ENCODE results near the gene PBX1. TPM values are rescaled to one million over a fixed set of nuclear protein-coding genes. Genes with fewer than 3 reads are reported as not detected.

The PBX1 gene
- total and polyA plus RNA-seq, 10 of the 15 experiments (the other 5 are each of a cell fraction or from before 2014, with no cell fraction given): 0.05 to 0.28 (median 0.11) TPM; not detected in 5

DNA sequence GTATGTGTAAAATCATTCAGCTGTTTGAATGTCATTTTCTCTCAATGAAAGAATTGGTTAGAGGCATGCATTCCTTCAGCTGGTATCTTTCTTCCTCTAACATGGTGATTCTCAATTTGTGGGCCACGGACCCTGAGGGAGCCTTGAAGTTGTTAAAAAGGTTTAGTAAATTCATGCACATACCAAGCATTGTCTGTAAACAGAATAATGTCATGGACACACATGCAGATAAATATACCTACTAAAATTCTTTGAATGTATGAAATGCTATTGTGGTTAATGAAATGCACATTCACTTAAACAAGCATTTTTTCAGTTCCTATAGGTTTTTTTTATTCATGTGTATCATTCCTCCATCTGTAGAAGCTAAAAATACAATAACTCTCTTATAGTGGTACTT, 65.4 kb downstream of the PBX1 start:
- Histone ChIP-seq H3K4me2 (ENCODE audit: control insufficient read depth, insufficient read depth) (no peak overlapping the region), H3K27ac (ENCODE audit: control insufficient read depth, insufficient read depth) (no peak overlapping the region), H3K4me3 (no peak overlapping the region), H3K9me3 (replicated peaks; ENCODE audit: control insufficient read depth, insufficient read depth, low read length) (no peaks in the 10 kb centered on the region), H3K79me2 (ENCODE audit: control insufficient read depth, insufficient read depth, low read length) (no peaks in the 10 kb centered on the region), H3K9ac (ENCODE audit: control insufficient read depth, insufficient read depth, low read length) (no peak overlapping the region), H3K27me3 (replicated peaks in 1 of 2; ENCODE audit: control insufficient read depth in 2 of 2, insufficient read depth in 2 of 2, low read length in 1 of 2) (no peaks in the 10 kb centered on the region), H3K4me1 (ENCODE audit: control insufficient read depth, insufficient read depth, low read length) (no peaks in the 10 kb centered on the region), H4K20me1 (ENCODE audit: control insufficient read depth, insufficient read depth) (no peaks in the 10 kb centered on the region), H3K36me3 (ENCODE audit: control insufficient read depth in 2 of 2, insufficient read depth in 2 of 2, low read length in 1 of 2) (no peaks in the 10 kb centered on the region), H2AFZ (ENCODE audit: control insufficient read depth, low read depth, low read length) (no peak overlapping the region)
- RAD21 ChIA-PET (ENCODE audit: unreplicated experiment): no interaction called here
- intact Hi-C loops (cut with micrococcal nuclease; ENCODE audit: unreplicated experiment) (no loop called here), in situ Hi-C loops (cut with MboI) (no loop called here)
- 0% methylated on average over 1 of the region's 1 CpG for WGBS (ENCODE audit: insufficient coverage, insufficient replicate concordance, low lambda C conversion rate, missing lambda C conversion rate)
- ATAC-seq (no peak), FAIRE-seq (no peak), DNase-seq (ENCODE audit: low read depth, low spot score) (no peak)
- CTCF ChIA-PET: no interaction called here
- BruUV-seq (replicated peaks): no TSS peak
- POLR2A ChIA-PET: no interaction called here
- SMC1A ChIA-PET (ENCODE audit: uncharacterized antibody, unreplicated experiment): interaction anchor here (1.2 kb wide), 1 partner anchor 21 kb away, joined by 3 read pairs; no protein-coding TSS in a partner anchor
- TF ChIP-seq NFXL1 (IDR thresholded peaks at IDR 0.05; ENCODE audit: borderline replicate concordance) (no peak), MEF2B (IDR thresholded peaks at IDR 0.05; ENCODE audit: partially characterized antibody, poor library complexity, severe bottlenecking) (no peak), HDAC6 (IDR thresholded peaks at IDR 0.05; ENCODE audit: unreplicated experiment) (no peak), TCF12 (IDR thresholded peaks at IDR 0.05; ENCODE audit: low read depth, low read length) (no peak), JUNB (IDR thresholded peaks at IDR 0.05) (no peak), CBX3 (IDR thresholded peaks at IDR 0.05; ENCODE audit: borderline replicate concordance, low read depth) (no peak), MYC (IDR thresholded peaks at IDR 0.05; ENCODE audit: insufficient read depth, insufficient read length, insufficient replicate concordance, low read length, severe bottlenecking) (no peak), RFX5 (IDR thresholded peaks at IDR 0.05; ENCODE audit: low read depth, low read length) (no peak)
- TF ChIP-seq, protein P1, sequence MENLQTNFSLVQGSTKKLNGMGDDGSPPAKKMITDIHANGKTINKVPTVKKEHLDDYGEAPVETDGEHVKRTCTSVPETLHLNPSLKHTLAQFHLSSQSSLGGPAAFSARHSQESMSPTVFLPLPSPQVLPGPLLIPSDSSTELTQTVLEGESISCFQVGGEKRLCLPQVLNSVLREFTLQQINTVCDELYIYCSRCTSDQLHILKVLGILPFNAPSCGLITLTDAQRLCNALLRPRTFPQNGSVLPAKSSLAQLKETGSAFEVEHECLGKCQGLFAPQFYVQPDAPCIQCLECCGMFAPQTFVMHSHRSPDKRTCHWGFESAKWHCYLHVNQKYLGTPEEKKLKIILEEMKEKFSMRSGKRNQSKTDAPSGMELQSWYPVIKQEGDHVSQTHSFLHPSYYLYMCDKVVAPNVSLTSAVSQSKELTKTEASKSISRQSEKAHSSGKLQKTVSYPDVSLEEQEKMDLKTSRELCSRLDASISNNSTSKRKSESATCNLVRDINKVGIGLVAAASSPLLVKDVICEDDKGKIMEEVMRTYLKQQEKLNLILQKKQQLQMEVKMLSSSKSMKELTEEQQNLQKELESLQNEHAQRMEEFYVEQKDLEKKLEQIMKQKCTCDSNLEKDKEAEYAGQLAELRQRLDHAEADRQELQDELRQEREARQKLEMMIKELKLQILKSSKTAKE (IDR thresholded peaks at IDR 0.05; ENCODE audit: low read depth, poor library complexity, severe bottlenecking): no peak
- TF ChIP-seq, protein P2, sequence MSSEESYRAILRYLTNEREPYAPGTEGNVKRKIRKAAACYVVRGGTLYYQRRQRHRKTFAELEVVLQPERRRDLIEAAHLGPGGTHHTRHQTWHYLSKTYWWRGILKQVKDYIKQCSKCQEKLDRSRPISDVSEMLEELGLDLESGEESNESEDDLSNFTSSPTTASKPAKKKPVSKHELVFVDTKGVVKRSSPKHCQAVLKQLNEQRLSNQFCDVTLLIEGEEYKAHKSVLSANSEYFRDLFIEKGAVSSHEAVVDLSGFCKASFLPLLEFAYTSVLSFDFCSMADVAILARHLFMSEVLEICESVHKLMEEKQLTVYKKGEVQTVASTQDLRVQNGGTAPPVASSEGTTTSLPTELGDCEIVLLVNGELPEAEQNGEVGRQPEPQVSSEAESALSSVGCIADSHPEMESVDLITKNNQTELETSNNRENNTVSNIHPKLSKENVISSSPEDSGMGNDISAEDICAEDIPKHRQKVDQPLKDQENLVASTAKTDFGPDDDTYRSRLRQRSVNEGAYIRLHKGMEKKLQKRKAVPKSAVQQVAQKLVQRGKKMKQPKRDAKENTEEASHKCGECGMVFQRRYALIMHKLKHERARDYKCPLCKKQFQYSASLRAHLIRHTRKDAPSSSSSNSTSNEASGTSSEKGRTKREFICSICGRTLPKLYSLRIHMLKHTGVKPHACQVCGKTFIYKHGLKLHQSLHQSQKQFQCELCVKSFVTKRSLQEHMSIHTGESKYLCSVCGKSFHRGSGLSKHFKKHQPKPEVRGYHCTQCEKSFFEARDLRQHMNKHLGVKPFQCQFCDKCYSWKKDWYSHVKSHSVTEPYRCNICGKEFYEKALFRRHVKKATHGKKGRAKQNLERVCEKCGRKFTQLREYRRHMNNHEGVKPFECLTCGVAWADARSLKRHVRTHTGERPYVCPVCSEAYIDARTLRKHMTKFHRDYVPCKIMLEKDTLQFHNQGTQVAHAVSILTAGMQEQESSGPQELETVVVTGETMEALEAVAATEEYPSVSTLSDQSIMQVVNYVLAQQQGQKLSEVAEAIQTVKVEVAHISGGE (CRISPR knock-in tag; IDR thresholded peaks at IDR 0.05): no peak
- TF ChIP-seq, protein P3, sequence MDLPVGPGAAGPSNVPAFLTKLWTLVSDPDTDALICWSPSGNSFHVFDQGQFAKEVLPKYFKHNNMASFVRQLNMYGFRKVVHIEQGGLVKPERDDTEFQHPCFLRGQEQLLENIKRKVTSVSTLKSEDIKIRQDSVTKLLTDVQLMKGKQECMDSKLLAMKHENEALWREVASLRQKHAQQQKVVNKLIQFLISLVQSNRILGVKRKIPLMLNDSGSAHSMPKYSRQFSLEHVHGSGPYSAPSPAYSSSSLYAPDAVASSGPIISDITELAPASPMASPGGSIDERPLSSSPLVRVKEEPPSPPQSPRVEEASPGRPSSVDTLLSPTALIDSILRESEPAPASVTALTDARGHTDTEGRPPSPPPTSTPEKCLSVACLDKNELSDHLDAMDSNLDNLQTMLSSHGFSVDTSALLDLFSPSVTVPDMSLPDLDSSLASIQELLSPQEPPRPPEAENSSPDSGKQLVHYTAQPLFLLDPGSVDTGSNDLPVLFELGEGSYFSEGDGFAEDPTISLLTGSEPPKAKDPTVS (IDR thresholded peaks at IDR 0.05; ENCODE audit: low read depth, low read length): no peak
- TF ChIP-seq, protein P4, sequence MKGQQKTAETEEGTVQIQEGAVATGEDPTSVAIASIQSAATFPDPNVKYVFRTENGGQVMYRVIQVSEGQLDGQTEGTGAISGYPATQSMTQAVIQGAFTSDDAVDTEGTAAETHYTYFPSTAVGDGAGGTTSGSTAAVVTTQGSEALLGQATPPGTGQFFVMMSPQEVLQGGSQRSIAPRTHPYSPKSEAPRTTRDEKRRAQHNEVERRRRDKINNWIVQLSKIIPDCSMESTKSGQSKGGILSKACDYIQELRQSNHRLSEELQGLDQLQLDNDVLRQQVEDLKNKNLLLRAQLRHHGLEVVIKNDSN (IDR thresholded peaks at IDR 0.05; ENCODE audit: borderline replicate concordance, extremely low read length, insufficient read depth, low read depth, low read length): no peak
- TF ChIP-seq, protein P5, sequence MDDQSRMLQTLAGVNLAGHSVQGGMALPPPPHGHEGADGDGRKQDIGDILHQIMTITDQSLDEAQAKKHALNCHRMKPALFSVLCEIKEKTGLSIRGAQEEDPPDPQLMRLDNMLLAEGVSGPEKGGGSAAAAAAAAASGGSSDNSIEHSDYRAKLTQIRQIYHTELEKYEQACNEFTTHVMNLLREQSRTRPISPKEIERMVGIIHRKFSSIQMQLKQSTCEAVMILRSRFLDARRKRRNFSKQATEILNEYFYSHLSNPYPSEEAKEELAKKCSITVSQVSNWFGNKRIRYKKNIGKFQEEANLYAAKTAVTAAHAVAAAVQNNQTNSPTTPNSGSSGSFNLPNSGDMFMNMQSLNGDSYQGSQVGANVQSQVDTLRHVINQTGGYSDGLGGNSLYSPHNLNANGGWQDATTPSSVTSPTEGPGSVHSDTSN (IDR thresholded peaks at IDR 0.05; ENCODE audit: insufficient replicate concordance, low read depth, low read length): no peak
